Neural crest cell (in vitro differentiated cells): ENCODE results near the gene RAP2C. TPM values are rescaled to one million over a fixed set of nuclear protein-coding genes. Genes with fewer than 3 reads are reported as not detected.

Experiments
- DNase-seq: peaks from one replicate; pipeline ENCODE4 v3.0.0; 2021; ENCODE audit warnings: low read depth, mixed read lengths, low spot score
- H3K27ac Mint-ChIP-seq: one replicate; pipeline ENCODE4 v1.8.0; 2021; ENCODE audit warnings: mild to moderate bottlenecking, mixed read lengths; ENCODE audit not compliant: unreplicated experiment
- H3K27me3 Mint-ChIP-seq: 2 replicates; pipeline ENCODE4 v1.8.0; 2021; ENCODE audit warnings: low read depth, mild to moderate bottlenecking, mixed read lengths
- H3K36me3 Mint-ChIP-seq: 2 replicates; pipeline ENCODE4 v1.8.0; 2021; ENCODE audit warnings: low read depth, mild to moderate bottlenecking, mixed read lengths
- H3K4me1 Mint-ChIP-seq: 2 replicates; pipeline ENCODE4 v1.8.0; 2021; ENCODE audit warnings: mixed read lengths
- H3K4me3 Mint-ChIP-seq: one replicate; pipeline ENCODE4 v1.8.0; 2021; ENCODE audit warnings: mild to moderate bottlenecking, mixed read lengths
- H3K9me3 Mint-ChIP-seq: 2 replicates; pipeline ENCODE4 v1.8.0; 2021; ENCODE audit warnings: mixed read lengths
- CTCF ChIP-seq: fragments of 200-600 bp; sonication (generic); conservative IDR thresholded peaks from 2 replicates; pipeline ENCODE4 v1.5.0; 2021; ENCODE audit warnings: antibody characterized with exemption, mild to moderate bottlenecking
- total RNA-seq: library from RNA; stranded (reverse); gene quantifications from 2 replicates; pipeline ENCODE4 v1.2.1, GENCODE V29; 2021

The RAP2C gene
- total RNA-seq, 1 donor from 2014 or later, result 48.2 TPM

GRCh38 chrX:132200976-132201375 is 18.3 kb downstream of the RAP2C start:
- no peaks in the 10 kb centered on the region for H3K27me3 Mint-ChIP-seq
- peaks cover 5% of the 10 kb centered on the region for H3K9me3 Mint-ChIP-seq
- peaks cover 3% of the 10 kb centered on the region for H3K4me1 Mint-ChIP-seq
- no peak for DNase-seq
- peaks cover 5% of the 10 kb centered on the region for H3K36me3 Mint-ChIP-seq
- TF ChIP-seq CTCF, result no peak
- H3K27ac Mint-ChIP-seq, result no peak overlapping the region
- H3K4me3 Mint-ChIP-seq, result no peak overlapping the region

- no peaks in the 10 kb centered on the region for H3K4me1 Mint-ChIP-seq
- TF ChIP-seq CTCF, result no peak
- peaks cover 6% of the 10 kb centered on the region for H3K36me3 Mint-ChIP-seq
- DNase-seq, result no peak
- peaks cover 7% of the 10 kb centered on the region for H3K9me3 Mint-ChIP-seq
- H3K27me3 Mint-ChIP-seq, result no peaks in the 10 kb centered on the region
- no peak overlapping the region for H3K27ac Mint-ChIP-seq
- no peak overlapping the region for H3K4me3 Mint-ChIP-seq
Measured at GRCh38 chrX:132199941-132200340, 19.3 kb downstream of the RAP2C start.

- TF ChIP-seq CTCF, result no peak
- Mint-ChIP-seq H3K27me3 (no peaks in the 10 kb centered on the region), H3K36me3 (peaks cover 8% of the 10 kb centered on the region), H3K4me3 (no peak overlapping the region), H3K4me1 (no peaks in the 10 kb centered on the region), H3K27ac (no peak overlapping the region), H3K9me3 (peaks cover 9% of the 10 kb centered on the region)
- no peak for DNase-seq
Measured at GRCh38 chrX:132193872-132194574, 25.2 kb downstream of the RAP2C start.

- peaks cover 4% of the 10 kb centered on the region for H3K36me3 Mint-ChIP-seq
- H3K9me3 Mint-ChIP-seq, result peaks cover 9% of the 10 kb centered on the region
Measured at GRCh38 chrX:132191938-132192337, 27.3 kb downstream of the RAP2C start.

GRCh38 chrX:132188175-132188574 is 31.1 kb downstream of the RAP2C start:
- Mint-ChIP-seq H3K4me3 (no peak overlapping the region), H3K9me3 (no peaks in the 10 kb centered on the region), H3K27me3 (no peaks in the 10 kb centered on the region), H3K27ac (no peak overlapping the region), H3K4me1 (peaks cover 11% of the 10 kb centered on the region), H3K36me3 (no peaks in the 10 kb centered on the region)
- DNase-seq, result no peak
- no peak for TF ChIP-seq CTCF

More at GRCh38 chrX:132191938-132192337, 27.3 kb downstream of the RAP2C start:
- Mint-ChIP-seq H3K4me3 (no peak overlapping the region), H3K4me1 (peaks cover 8% of the 10 kb centered on the region), H3K27me3 (no peaks in the 10 kb centered on the region), H3K27ac (no peak overlapping the region)
- DNase-seq, result no peak
- TF ChIP-seq CTCF, result no peak
